Uterus (tissue), 4 donors: ENCODE measurements around the gene WBP1L. TPM values are rescaled to one million over a fixed set of nuclear protein-coding genes. Genes with fewer than 3 reads are reported as not detected.

Source experiments
- DNase-seq, 2 donors: peaks; one replicate each; pipeline ENCODE4 v3.0.0-alpha.2; 2019 to 2020
- H3K27ac ChIP-seq, 2 donors: fragments of 200-600 bp; sonication (generic); 1 replicate in 1 of 2; 2 replicates in 1 of 2; pipeline ENCODE4 v1.5.1; 2016 to 2018
- H3K27me3 ChIP-seq, 2 donors: fragments of 200-600 bp; sonication (generic); one replicate each; pipeline ENCODE4 v1.5.1; 2018 to 2019; ENCODE audit warnings: control low read depth in 1 of 2
- H3K36me3 ChIP-seq, 2 donors: fragments of 200-600 bp; sonication (generic); one replicate each; pipeline ENCODE4 v1.5.1; 2019; ENCODE audit warnings: control low read depth in 1 of 2
- H3K4me1 ChIP-seq, 2 donors: fragments of 200-600 bp; sonication (generic); one replicate each; pipeline ENCODE4 v1.5.1; 2018 to 2019; ENCODE audit warnings: control low read depth in 1 of 2
- H3K4me3 ChIP-seq, 2 donors: fragments of 200-600 bp; sonication (generic); 1 replicate in 1 of 2; 2 replicates in 1 of 2; pipeline ENCODE4 v1.5.1; 2018 to 2019; ENCODE audit warnings: mild to moderate bottlenecking in 1 of 2
- H3K9me3 ChIP-seq, 2 donors: fragments of 200-600 bp; sonication (generic); one replicate each; pipeline ENCODE4 v1.5.1; 2019; ENCODE audit warnings: control low read depth in 1 of 2
- POLR2A ChIP-seq, 2 donors: fragments of 450-650 bp; IDR thresholded peaks; one replicate each; pipeline ENCODE4 v1.6.1; 2016; ENCODE audit warnings: antibody characterized with exemption in 2 of 2, mild to moderate bottlenecking in 1 of 2, moderate library complexity in 1 of 2
- intact Hi-C: fragments of 100-400 bp; cut with DNase I; formaldehyde crosslinking; loops from one replicate; pipeline ENCODE4 v1.15.1; 2023; ENCODE audit warnings: low total_unique reads
- total RNA-seq, 4 donors: library from RNA; depleted of rRNA in 3 of 4; stranded (reverse); fragments of >200 nt in 3 of 4; gene quantifications; one replicate each; pipeline versions ENCODE4 v1.1.0 to v1.2.4, GENCODE V29; 2014 to 2023
- TF ChIP-seq, protein P1 (sequence below), 4 experiments: fragments of 200-600 bp in 2 of 4; fragments of 450-650 bp in 2 of 4; sonication (generic) in 2 of 4; IDR thresholded peaks; one replicate each; pipeline ENCODE4 v1.5.1; 2016 to 2019; ENCODE audit warnings: antibody characterized with exemption in 4 of 4, mild to moderate bottlenecking in 2 of 4, moderate library complexity in 1 of 4
- donor health status: DM: yes; HTN: yes; CAD: no.

The WBP1L gene
- total RNA-seq, 4 donors from 2014 or later = 27.4 to 79.2 (median 55.3) TPM

DNA sequence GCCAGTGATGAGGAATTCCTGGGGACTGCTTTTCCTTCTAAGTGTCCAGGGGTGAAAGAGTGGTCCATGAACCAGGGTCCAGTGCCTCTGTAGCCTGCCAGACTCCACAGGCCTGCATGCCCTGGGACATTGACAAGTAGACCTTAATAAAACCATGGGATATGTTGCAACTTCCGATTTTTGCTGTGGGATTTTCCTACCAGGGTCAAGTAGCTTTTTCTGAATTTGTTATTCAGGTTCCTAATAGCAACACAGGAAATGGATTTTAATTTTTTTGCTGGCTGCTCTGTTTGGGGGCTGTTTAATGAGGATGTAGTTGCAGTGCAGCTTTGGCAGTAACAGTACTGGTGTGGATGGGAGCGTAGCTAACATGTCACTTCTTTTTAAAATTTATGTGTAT lies 42.1 kb downstream of the WBP1L start:
- no peak for DNase-seq
- H3K4me1 ChIP-seq = peaks cover 17 to 27% of the 10 kb centered on the region in 2 donors

DNA sequence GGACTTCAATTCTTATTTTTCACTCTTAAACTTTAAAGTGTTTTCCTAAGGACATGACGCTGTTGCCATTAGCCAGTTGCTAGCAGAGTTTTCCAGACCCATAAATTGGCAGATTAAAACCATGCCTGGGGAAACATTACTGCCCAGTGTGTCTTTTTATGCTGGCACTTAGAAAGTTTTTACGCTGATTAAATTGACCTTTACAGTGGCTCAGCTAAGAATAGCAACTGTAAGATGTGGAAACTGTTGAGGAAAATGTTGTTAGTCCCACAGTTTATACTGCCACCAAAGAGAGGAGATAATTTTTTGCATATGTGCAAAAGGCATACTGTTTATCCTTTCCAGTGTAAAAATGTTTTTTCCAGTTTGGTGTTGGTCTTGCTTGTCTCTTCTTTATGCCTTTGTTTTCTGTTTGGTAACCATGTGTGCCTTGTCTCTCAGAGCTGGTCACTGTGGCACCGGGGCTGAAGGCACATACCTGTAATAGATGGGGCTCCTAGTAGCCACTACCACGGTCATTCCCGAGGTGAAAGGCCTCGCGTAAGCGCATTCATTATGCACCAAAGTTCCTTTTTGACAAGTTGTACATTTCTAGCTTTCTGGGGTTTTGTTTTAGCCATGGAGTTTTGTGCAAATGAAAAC lies 48.1 kb downstream of the WBP1L start:
- intact Hi-C loops = loop anchor here (10.0 kb wide), 1 partner anchor 47 kb away; the partner anchor contains the start of gene WBP1L
- no peaks in the 10 kb centered on the region for H3K27me3 ChIP-seq
- H3K9me3 ChIP-seq = no peaks in the 10 kb centered on the region
- H3K4me1 ChIP-seq = peaks cover 0 to 5% of the 10 kb centered on the region in 2 donors
- no peak for TF ChIP-seq POLR2A (IDR thresholded peaks at IDR 0.05)
- TF ChIP-seq, protein P1, sequence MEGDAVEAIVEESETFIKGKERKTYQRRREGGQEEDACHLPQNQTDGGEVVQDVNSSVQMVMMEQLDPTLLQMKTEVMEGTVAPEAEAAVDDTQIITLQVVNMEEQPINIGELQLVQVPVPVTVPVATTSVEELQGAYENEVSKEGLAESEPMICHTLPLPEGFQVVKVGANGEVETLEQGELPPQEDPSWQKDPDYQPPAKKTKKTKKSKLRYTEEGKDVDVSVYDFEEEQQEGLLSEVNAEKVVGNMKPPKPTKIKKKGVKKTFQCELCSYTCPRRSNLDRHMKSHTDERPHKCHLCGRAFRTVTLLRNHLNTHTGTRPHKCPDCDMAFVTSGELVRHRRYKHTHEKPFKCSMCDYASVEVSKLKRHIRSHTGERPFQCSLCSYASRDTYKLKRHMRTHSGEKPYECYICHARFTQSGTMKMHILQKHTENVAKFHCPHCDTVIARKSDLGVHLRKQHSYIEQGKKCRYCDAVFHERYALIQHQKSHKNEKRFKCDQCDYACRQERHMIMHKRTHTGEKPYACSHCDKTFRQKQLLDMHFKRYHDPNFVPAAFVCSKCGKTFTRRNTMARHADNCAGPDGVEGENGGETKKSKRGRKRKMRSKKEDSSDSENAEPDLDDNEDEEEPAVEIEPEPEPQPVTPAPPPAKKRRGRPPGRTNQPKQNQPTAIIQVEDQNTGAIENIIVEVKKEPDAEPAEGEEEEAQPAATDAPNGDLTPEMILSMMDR (IDR thresholded peaks at IDR 0.05) = no peak
- DNase-seq = no peak
- H3K4me3 ChIP-seq = no peak overlapping the region
- peak overlapping the region in 1 of 2 donors; percentile 3 for H3K27ac ChIP-seq
- no peaks in the 10 kb centered on the region for H3K36me3 ChIP-seq

More for the DNA sequence above, 42.1 kb downstream of the WBP1L start:
- Histone ChIP-seq H3K9me3 (no peaks in the 10 kb centered on the region), H3K27ac (peak overlapping the region; percentile 52 to 74), H3K4me3 (no peak overlapping the region), H3K36me3 (no peaks in the 10 kb centered on the region), H3K27me3 (no peaks in the 10 kb centered on the region)
- TF ChIP-seq POLR2A (IDR thresholded peaks at IDR 0.05) = no peak
- TF ChIP-seq, protein P1 (IDR thresholded peaks at IDR 0.05) = no peak
- intact Hi-C loops = no loop called here

DNA sequence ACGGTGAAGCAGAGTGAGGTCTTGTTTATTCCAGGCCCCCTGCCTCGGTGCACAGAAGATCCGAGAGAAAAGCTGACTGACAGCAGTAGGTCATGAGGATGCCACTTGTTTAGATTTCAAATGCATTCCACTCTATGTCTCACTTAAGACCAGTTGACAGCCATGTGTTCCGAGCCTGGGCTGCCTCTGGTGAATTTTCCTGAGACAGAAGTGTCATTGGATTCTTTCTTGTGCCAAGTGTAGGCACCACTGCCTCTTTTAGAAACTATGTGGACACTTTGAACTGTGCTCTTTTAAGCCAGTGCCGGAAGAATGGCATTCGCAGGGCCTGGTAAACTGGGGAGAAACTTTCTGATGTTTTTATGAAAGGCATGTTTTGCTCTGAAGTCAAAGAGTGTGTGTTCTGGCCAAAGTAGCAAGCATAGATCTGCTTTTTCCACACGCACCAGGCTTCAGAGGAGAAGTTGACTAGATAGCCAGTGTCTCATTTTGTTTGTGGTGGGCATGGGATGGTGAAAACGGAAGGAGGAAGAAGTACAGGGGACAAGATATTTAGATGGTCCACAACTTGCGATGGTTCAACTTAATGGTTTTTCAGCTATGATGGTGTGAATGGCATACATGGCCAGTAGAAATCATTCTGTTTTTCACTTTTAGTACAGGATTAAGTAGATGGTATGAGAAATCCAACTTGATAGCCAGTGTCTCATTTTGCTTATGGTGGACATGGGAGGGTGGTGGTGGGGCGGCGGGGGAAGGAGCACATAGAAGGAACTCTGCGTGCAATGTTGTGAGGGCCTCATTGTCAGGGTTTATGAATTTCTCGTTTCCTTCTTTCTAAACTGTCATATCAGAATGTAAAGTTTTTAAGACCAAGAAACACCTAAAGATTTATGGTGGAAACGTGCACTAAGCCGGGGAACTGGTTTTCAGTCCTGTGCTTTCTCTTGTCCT lies 52.0 kb downstream of the WBP1L start:
- Histone ChIP-seq H3K4me1 (peaks cover 0 to 7% of the 10 kb centered on the region in 2 donors), H3K4me3 (no peak overlapping the region), H3K27me3 (no peaks in the 10 kb centered on the region), H3K9me3 (no peaks in the 10 kb centered on the region), H3K27ac (peak overlapping the region; percentile 61 to 70), H3K36me3 (no peaks in the 10 kb centered on the region)
- intact Hi-C loops = loop anchor here (10.0 kb wide), 1 partner anchor 51 kb away; the partner anchor contains the start of gene WBP1L
- DNase-seq = no peak
- TF ChIP-seq, protein P1 (IDR thresholded peaks at IDR 0.05) = no peak
- no peak for TF ChIP-seq POLR2A (IDR thresholded peaks at IDR 0.05)

DNA sequence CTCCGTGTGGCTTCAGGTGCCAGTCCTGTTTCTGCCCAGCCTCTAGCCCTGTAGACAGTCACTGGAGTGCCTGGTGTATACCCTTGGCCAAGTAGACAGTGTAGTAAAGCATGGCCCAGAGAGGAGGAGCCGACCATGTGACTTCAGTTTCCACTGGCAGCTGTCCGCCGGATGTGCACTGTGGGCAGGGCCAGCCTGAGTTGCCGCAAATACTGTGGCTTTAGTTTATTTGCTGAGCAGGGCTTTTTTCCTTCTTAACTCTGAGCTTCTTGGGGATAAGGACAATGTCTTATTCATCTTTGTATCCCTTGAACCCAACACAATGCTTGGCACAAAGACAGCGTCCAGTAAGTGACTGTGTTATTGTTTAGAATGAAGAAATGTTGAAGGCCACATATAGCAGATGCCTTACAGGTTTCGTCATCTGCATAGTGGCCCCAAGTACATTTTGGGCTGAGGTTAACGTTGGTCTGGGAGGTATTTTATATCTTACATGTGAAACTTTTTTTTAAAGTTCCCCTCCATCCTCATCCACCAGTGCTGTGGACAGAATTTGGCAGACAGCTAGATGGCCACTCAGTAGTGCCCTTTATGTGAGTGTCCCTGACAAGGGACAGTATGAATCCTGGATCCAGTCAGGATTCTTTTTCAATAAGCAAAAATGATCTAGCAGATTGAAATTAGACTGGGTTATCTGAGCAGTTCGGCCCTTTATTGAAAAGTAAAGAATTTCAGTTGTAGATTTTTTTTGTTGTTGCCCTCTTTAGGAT lies 52.8 kb downstream of the WBP1L start:
- TF ChIP-seq, protein P1 (IDR thresholded peaks at IDR 0.05) = no peak
- TF ChIP-seq POLR2A (IDR thresholded peaks at IDR 0.05) = peak in 1 of 2 donors; percentile 9
- no peak overlapping the region for H3K4me3 ChIP-seq
- no peaks in the 10 kb centered on the region for H3K27me3 ChIP-seq
- DNase-seq = peak; percentile 81 to 85
- no peaks in the 10 kb centered on the region for H3K36me3 ChIP-seq
- H3K4me1 ChIP-seq = peaks cover 0 to 11% of the 10 kb centered on the region in 2 donors
- H3K27ac ChIP-seq = peak overlapping the region; percentile 61 to 70
- H3K9me3 ChIP-seq = no peaks in the 10 kb centered on the region
- intact Hi-C loops = loop anchor here (10.0 kb wide), 1 partner anchor 52 kb away; the partner anchor contains the start of gene WBP1L
